Lower leg skin (tissue), 4 donors: ENCODE results near the gene SLCO1A2. TPM values are rescaled to one million over a fixed set of nuclear protein-coding genes. Genes with fewer than 3 reads are reported as not detected.

Source experiments
- DNase-seq, 2 donors: peaks; one replicate each; pipeline ENCODE4 v3.0.0-alpha.2; 2019; ENCODE audit warnings: low spot score in 2 of 2
- H3K4me3 ChIP-seq: fragments of 200-600 bp; sonication (generic); 2 replicates; pipeline ENCODE4 v1.5.1; 2017; ENCODE audit warnings: mild to moderate bottlenecking, low read depth; ENCODE audit not compliant: poor library complexity, severe bottlenecking
- CTCF ChIP-seq, 3 donors: fragments of 450-650 bp; IDR thresholded peaks; one replicate each; pipeline ENCODE4 v1.5.1; 2016; ENCODE audit warnings: antibody characterized with exemption in 3 of 3, mild to moderate bottlenecking in 3 of 3, moderate library complexity in 2 of 3
- POLR2A ChIP-seq, 2 donors: fragments of 450-650 bp; IDR thresholded peaks; one replicate each; pipeline ENCODE4 v1.6.1; 2016 to 2017; ENCODE audit warnings: antibody characterized with exemption in 2 of 2, mild to moderate bottlenecking in 1 of 2, moderate library complexity in 1 of 2
- WGBS, 2 donors: methylation state at CpG; one replicate each; pipeline ENCODE4 v1.1.5; 2018; 5-methylcytosine and 5-hydroxymethylcytosine counted together
- intact Hi-C: fragments of 100-400 bp; cut with DNase I; formaldehyde crosslinking; loops from one replicate; pipeline ENCODE4 v1.15.0; 2023; ENCODE audit warnings: low total_unique reads
- total RNA-seq, 4 donors: library from RNA; depleted of rRNA; stranded (reverse); fragments of >200 nt; gene quantifications; one replicate each; pipeline ENCODE4 v1.1.0, GENCODE V29; 2016

The SLCO1A2 gene
- total RNA-seq, 4 donors from 2014 or later, result 0.04 TPM; not detected in 3

- intact Hi-C loops, result no loop called here
- whole genome bisulfite sequencing, 2 donors, result 19 to 23% methylated on average over 1 of the region's 1 CpG
- DNase-seq, result no peak
- no peak overlapping the region for H3K4me3 ChIP-seq
- no peak for TF ChIP-seq POLR2A (IDR thresholded peaks at IDR 0.05)
- no peak for TF ChIP-seq CTCF (IDR thresholded peaks at IDR 0.05)
Observed at GRCh38 chr12:21324551-21324950, 10.2 kb downstream of the SLCO1A2 start.

- no peak for DNase-seq
- TF ChIP-seq CTCF (IDR thresholded peaks at IDR 0.05), result no peak
- TF ChIP-seq POLR2A (IDR thresholded peaks at IDR 0.05), result no peak
- H3K4me3 ChIP-seq, result no peak overlapping the region
- WGBS, 2 donors, result 40 to 48% methylated on average over 2 of the region's 2 CpGs
- intact Hi-C loops, result no loop called here
Observed at GRCh38 chr12:21323736-21324135, 11.0 kb downstream of the SLCO1A2 start.

- 74 to 85% methylated on average over 1 of the region's 1 CpG for WGBS, 2 donors
- TF ChIP-seq CTCF (IDR thresholded peaks at IDR 0.05), result no peak
- TF ChIP-seq POLR2A (IDR thresholded peaks at IDR 0.05), result no peak
- intact Hi-C loops, result no loop called here
- no peak for DNase-seq
- H3K4me3 ChIP-seq, result no peak overlapping the region
Observed at GRCh38 chr12:21308785-21309184, 25.9 kb downstream of the SLCO1A2 start.

GRCh38 chr12:21305661-21306060, 29.1 kb downstream of the SLCO1A2 start:
- no peak overlapping the region for H3K4me3 ChIP-seq
- whole genome bisulfite sequencing, 2 donors, result 42 to 89% methylated on average over 1 of the region's 1 CpG
- TF ChIP-seq POLR2A (IDR thresholded peaks at IDR 0.05), result no peak
- TF ChIP-seq CTCF (IDR thresholded peaks at IDR 0.05), result no peak
- no peak for DNase-seq
- intact Hi-C loops, result no loop called here

- DNase-seq, result no peak
- H3K4me3 ChIP-seq, result no peak overlapping the region
- TF ChIP-seq CTCF (IDR thresholded peaks at IDR 0.05), result no peak
- WGBS, 2 donors, result 85 to 95% methylated on average over 1 of the region's 1 CpG
- intact Hi-C loops, result loop anchor here (5.0 kb wide), 1 partner anchor 107 kb away; no protein-coding TSS in a partner anchor
Observed at GRCh38 chr12:21300632-21301031, 34.1 kb downstream of the SLCO1A2 start.

GRCh38 chr12:21296751-21297406, 37.8 kb downstream of the SLCO1A2 start:
- WGBS, 2 donors, result 61 to 67% methylated on average over 4 of the region's 4 CpGs
- TF ChIP-seq CTCF (IDR thresholded peaks at IDR 0.05) (no peak), POLR2A (IDR thresholded peaks at IDR 0.05) (no peak)

More at GRCh38 chr12:21296751-21297406, 37.8 kb downstream of the SLCO1A2 start:
- intact Hi-C loops, result no loop called here
- DNase-seq, result no peak
- H3K4me3 ChIP-seq, result no peak overlapping the region
